ENCODE measurements around the gene PCBP4.

The PCBP4 gene

GRCh38 chr3:51955893-51956770, 11.1 kb downstream of the PCBP4 start:
- Histone ChIP-seq H3K4me1 (ENCODE audit: control extremely low read depth in 1 of 4, control insufficient read depth in 4 of 4, insufficient read depth in 4 of 4, low read length in 3 of 4) (peaks cover 0 to 24% (median 19%) of the 10 kb centered on the region in 4 experiments), H3K27ac (ENCODE audit: insufficient read depth in 1 of 2, low read depth in 1 of 2, low read length in 2 of 2, poor library complexity in 1 of 2, severe bottlenecking in 2 of 2) (no peak overlapping the region), H3K9me3 (ENCODE audit: control extremely low read depth in 1 of 5, control insufficient read depth in 4 of 5, insufficient read depth in 2 of 5, low read depth in 1 of 5, low read length in 4 of 5) (peaks cover 0 to 6% (median 0%) of the 10 kb centered on the region in 5 experiments), H3K27me3 (replicated peaks in 2 of 5; ENCODE audit: control insufficient read depth in 4 of 5, insufficient read depth in 5 of 5, low read length in 4 of 5) (peaks cover 0 to 30% (median 24%) of the 10 kb centered on the region in 5 experiments), H3K4me3 (ENCODE audit: control insufficient read depth in 1 of 7, extremely low read depth in 1 of 7, insufficient read depth in 4 of 7, low read depth in 2 of 7, low read length in 6 of 7) (peak overlapping the region; percentile 19 to 69 (median 56)), H3K36me3 (ENCODE audit: control insufficient read depth in 4 of 4, insufficient read depth in 4 of 4, low read length in 3 of 4) (no peaks in the 10 kb centered on the region)
- DNase-seq = peak; percentile 77 to 82 (median 78)
- POLR2A ChIA-PET = no interaction called here
- CTCF ChIA-PET = interaction anchor here (1.2 to 7.2 kb wide), 4 partner anchors 11 to 23 kb away, joined by 3 to 76 read pairs (median 16); partner anchors contain the start of genes ABHD14A, ABHD14B, PARP3 and PCBP4
- 5% methylated on average over 89 of the region's 97 CpGs for WGBS (ENCODE audit: insufficient coverage)

GRCh38 chr3:51955175-51955892, 11.9 kb downstream of the PCBP4 start, which contains the start of gene GPR62:
Gene GPR62, plus strand, starts transcription at chr3:51955381. Its CDS starts 272 bp downstream, at chr3:51955653.
- POLR2A ChIA-PET = no interaction called here
- WGBS (ENCODE audit: insufficient coverage) = 37% methylated on average over 31 of the region's 33 CpGs
- CTCF ChIA-PET = interaction anchor here (1.1 to 3.0 kb wide), 4 partner anchors 11 to 36 kb away, joined by 3 to 27 read pairs (median 4); partner anchors contain the start of gene PARP3
- Histone ChIP-seq H3K4me1 (ENCODE audit: control extremely low read depth in 1 of 4, control insufficient read depth in 4 of 4, insufficient read depth in 4 of 4, low read length in 3 of 4) (peaks cover 0 to 24% (median 19%) of the 10 kb centered on the region in 4 experiments), H3K27ac (ENCODE audit: insufficient read depth in 1 of 2, low read depth in 1 of 2, low read length in 2 of 2, poor library complexity in 1 of 2, severe bottlenecking in 2 of 2) (no peak within 1 kb of the TSS), H3K4me3 (ENCODE audit: control insufficient read depth in 1 of 7, extremely low read depth in 1 of 7, insufficient read depth in 4 of 7, low read depth in 2 of 7, low read length in 6 of 7) (peak within 1 kb of the TSS; percentile 19 to 69 (median 56)), H3K36me3 (ENCODE audit: control insufficient read depth in 4 of 4, insufficient read depth in 4 of 4, low read length in 3 of 4) (no peaks in the 10 kb centered on the region), H3K27me3 (replicated peaks in 2 of 5; ENCODE audit: control insufficient read depth in 4 of 5, insufficient read depth in 5 of 5, low read length in 4 of 5) (peaks cover 0 to 28% (median 24%) of the 10 kb centered on the region in 5 experiments), H3K9me3 (ENCODE audit: control extremely low read depth in 1 of 5, control insufficient read depth in 4 of 5, insufficient read depth in 2 of 5, low read depth in 1 of 5, low read length in 4 of 5) (peaks cover 0 to 6% (median 0%) of the 10 kb centered on the region in 5 experiments)
- DNase-seq = peak in 1 of 3 donors; percentile 28

DNA sequence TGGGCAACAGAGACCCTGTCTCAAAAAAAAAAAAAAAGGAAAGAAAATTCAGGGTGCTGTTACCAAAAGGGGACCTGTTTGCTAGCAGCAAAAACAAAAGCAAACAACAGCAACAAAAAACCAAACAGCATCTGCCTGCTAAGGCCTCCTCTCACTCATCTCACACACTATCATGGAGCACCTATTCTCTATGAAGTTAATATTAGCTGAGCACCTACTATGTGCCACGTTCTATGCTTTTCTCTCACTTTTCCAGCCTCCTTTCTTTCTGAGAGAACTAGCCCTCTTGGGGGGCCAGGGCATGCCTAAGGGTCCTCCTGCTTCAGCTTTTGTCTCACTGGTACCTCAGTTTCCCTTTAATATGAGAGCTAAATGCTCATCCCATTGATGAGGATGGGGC, 12.5 kb downstream of the PCBP4 start:
- DNase-seq = no peak
- Histone ChIP-seq H3K27ac (ENCODE audit: insufficient read depth in 1 of 2, low read depth in 1 of 2, low read length in 2 of 2, poor library complexity in 1 of 2, severe bottlenecking in 2 of 2) (no peak overlapping the region), H3K27me3 (replicated peaks in 2 of 5; ENCODE audit: control insufficient read depth in 4 of 5, insufficient read depth in 5 of 5, low read length in 4 of 5) (peaks cover 0 to 28% (median 24%) of the 10 kb centered on the region in 5 experiments), H3K36me3 (ENCODE audit: control insufficient read depth in 4 of 4, insufficient read depth in 4 of 4, low read length in 3 of 4) (no peaks in the 10 kb centered on the region), H3K9me3 (ENCODE audit: control extremely low read depth in 1 of 5, control insufficient read depth in 4 of 5, insufficient read depth in 2 of 5, low read depth in 1 of 5, low read length in 4 of 5) (peaks cover 0 to 6% (median 0%) of the 10 kb centered on the region in 5 experiments), H3K4me3 (ENCODE audit: control insufficient read depth in 1 of 7, extremely low read depth in 1 of 7, insufficient read depth in 4 of 7, low read depth in 2 of 7, low read length in 6 of 7) (no peak overlapping the region), H3K4me1 (ENCODE audit: control extremely low read depth in 1 of 4, control insufficient read depth in 4 of 4, insufficient read depth in 4 of 4, low read length in 3 of 4) (peaks cover 0 to 24% (median 19%) of the 10 kb centered on the region in 4 experiments)
- POLR2A ChIA-PET = no interaction called here
- CTCF ChIA-PET = interaction anchor here (1.1 to 4.5 kb wide), 7 partner anchors 8 to 570 kb away, joined by 3 to 27 read pairs (median 4); partner anchors contain the start of genes ABHD14A, ABHD14B, MANF and PARP3
- 100% methylated on average over 1 of the region's 1 CpG for WGBS (ENCODE audit: insufficient coverage)

GRCh38 chr3:51954105-51954504, 13.1 kb downstream of the PCBP4 start:
- Histone ChIP-seq H3K36me3 (ENCODE audit: control insufficient read depth in 4 of 4, insufficient read depth in 4 of 4, low read length in 3 of 4) (no peaks in the 10 kb centered on the region), H3K27ac (ENCODE audit: insufficient read depth in 1 of 2, low read depth in 1 of 2, low read length in 2 of 2, poor library complexity in 1 of 2, severe bottlenecking in 2 of 2) (no peak overlapping the region), H3K4me1 (ENCODE audit: control extremely low read depth in 1 of 4, control insufficient read depth in 4 of 4, insufficient read depth in 4 of 4, low read length in 3 of 4) (peaks cover 0 to 24% (median 19%) of the 10 kb centered on the region in 4 experiments), H3K4me3 (ENCODE audit: control insufficient read depth in 1 of 7, extremely low read depth in 1 of 7, insufficient read depth in 4 of 7, low read depth in 2 of 7, low read length in 6 of 7) (no peak overlapping the region), H3K9me3 (ENCODE audit: control extremely low read depth in 1 of 5, control insufficient read depth in 4 of 5, insufficient read depth in 2 of 5, low read depth in 1 of 5, low read length in 4 of 5) (peaks cover 0 to 6% (median 0%) of the 10 kb centered on the region in 5 experiments), H3K27me3 (replicated peaks in 2 of 5; ENCODE audit: control insufficient read depth in 4 of 5, insufficient read depth in 5 of 5, low read length in 4 of 5) (peaks cover 0 to 26% (median 24%) of the 10 kb centered on the region in 5 experiments)
- ChIA-PET CTCF (interaction anchor here (1.2 to 4.5 kb wide), 6 partner anchors 8 to 569 kb away, joined by 3 to 27 read pairs (median 4); partner anchors contain the start of genes ABHD14A, ABHD14B, MANF and PARP3), POLR2A (no interaction called here)
- 62% methylated on average over 6 of the region's 6 CpGs for WGBS (ENCODE audit: insufficient coverage)
- peak in 2 of 3 donors; percentile 50 to 60 for DNase-seq

DNA sequence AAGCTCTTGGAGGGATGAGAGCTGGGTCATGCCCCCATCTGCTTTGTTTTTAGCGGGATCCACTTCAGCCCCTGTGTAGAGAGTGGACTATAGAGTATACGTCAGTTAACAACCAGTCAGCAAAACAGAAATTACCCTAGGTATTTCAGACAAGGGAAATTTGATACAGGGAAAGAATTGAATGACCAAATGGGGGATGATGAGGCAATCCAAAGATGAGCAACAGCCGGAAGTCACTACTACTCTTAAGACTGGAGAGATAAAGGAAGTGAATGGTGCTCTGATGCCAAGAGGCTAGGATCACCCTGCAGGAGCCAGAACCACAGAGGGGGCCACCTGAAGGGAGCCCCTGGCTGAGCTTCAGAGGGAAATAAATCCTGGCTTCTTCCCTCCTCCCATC, 13.8 kb downstream of the PCBP4 start:
- Histone ChIP-seq H3K27ac (ENCODE audit: insufficient read depth in 1 of 2, low read depth in 1 of 2, low read length in 2 of 2, poor library complexity in 1 of 2, severe bottlenecking in 2 of 2) (no peak overlapping the region), H3K4me1 (ENCODE audit: control extremely low read depth in 1 of 4, control insufficient read depth in 4 of 4, insufficient read depth in 4 of 4, low read length in 3 of 4) (peaks cover 0 to 24% (median 19%) of the 10 kb centered on the region in 4 experiments), H3K27me3 (replicated peaks in 2 of 5; ENCODE audit: control insufficient read depth in 4 of 5, insufficient read depth in 5 of 5, low read length in 4 of 5) (peaks cover 0 to 26% (median 24%) of the 10 kb centered on the region in 5 experiments), H3K36me3 (ENCODE audit: control insufficient read depth in 4 of 4, insufficient read depth in 4 of 4, low read length in 3 of 4) (no peaks in the 10 kb centered on the region), H3K9me3 (ENCODE audit: control extremely low read depth in 1 of 5, control insufficient read depth in 4 of 5, insufficient read depth in 2 of 5, low read depth in 1 of 5, low read length in 4 of 5) (peaks cover 0 to 6% (median 0%) of the 10 kb centered on the region in 5 experiments), H3K4me3 (ENCODE audit: control insufficient read depth in 1 of 7, extremely low read depth in 1 of 7, insufficient read depth in 4 of 7, low read depth in 2 of 7, low read length in 6 of 7) (no peak overlapping the region)
- POLR2A ChIA-PET = no interaction called here
- WGBS (ENCODE audit: insufficient coverage) = no CpG with 5 or more reads among the region's 3 CpGs
- no peak for DNase-seq
- CTCF ChIA-PET = interaction anchor here (1.1 to 4.5 kb wide), 5 partner anchors 9 to 569 kb away, joined by 3 to 27 read pairs (median 3); partner anchors contain the start of genes ABHD14A, ABHD14B, MANF and PARP3

DNA sequence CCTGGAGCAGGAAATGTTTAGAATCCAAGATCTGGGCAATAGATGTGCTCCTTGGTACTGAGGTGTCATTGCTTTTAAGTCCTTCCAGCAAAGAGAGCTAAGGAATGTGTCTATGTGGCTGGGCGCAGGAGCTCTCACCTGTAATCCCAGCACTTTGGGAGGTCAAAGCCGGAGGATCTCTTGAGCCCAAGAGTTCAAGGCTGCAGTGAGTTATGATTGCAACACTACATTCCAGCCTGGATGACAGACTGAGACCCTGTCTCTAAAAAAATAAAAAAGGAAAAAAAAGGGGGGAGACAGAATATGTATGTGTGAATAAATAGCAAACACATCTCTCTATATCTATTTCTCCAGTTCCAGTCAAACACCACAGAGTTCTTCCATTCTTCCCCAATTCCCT, 16.4 kb downstream of the PCBP4 start:
- peaks cover 0 to 6% (median 0%) of the 10 kb centered on the region in 4 experiments for H3K36me3 ChIP-seq (ENCODE audit: control insufficient read depth in 4 of 4, insufficient read depth in 4 of 4, low read length in 3 of 4)
- peaks cover 0 to 6% (median 0%) of the 10 kb centered on the region in 5 experiments for H3K9me3 ChIP-seq (ENCODE audit: control extremely low read depth in 1 of 5, control insufficient read depth in 4 of 5, insufficient read depth in 2 of 5, low read depth in 1 of 5, low read length in 4 of 5)
- 100% methylated on average over 1 of the region's 2 CpGs for WGBS (ENCODE audit: insufficient coverage)
- CTCF ChIA-PET = interaction anchor here (0.6 to 4.5 kb wide), 3 partner anchors 8 to 311 kb away, joined by 3 to 23 read pairs (median 9); partner anchors contain the start of genes ABHD14A, ABHD14B and PARP3
- no peak overlapping the region for H3K27ac ChIP-seq (ENCODE audit: insufficient read depth in 1 of 2, low read depth in 1 of 2, low read length in 2 of 2, poor library complexity in 1 of 2, severe bottlenecking in 2 of 2)
- H3K4me3 ChIP-seq (ENCODE audit: control insufficient read depth in 1 of 7, extremely low read depth in 1 of 7, insufficient read depth in 4 of 7, low read depth in 2 of 7, low read length in 6 of 7) = no peak overlapping the region
- POLR2A ChIA-PET = interaction anchor here (0.7 kb wide), 1 partner anchor 23 kb away, joined by 3 read pairs; no protein-coding TSS in a partner anchor
- peaks cover 0 to 7% (median 4%) of the 10 kb centered on the region in 4 experiments for H3K4me1 ChIP-seq (ENCODE audit: control extremely low read depth in 1 of 4, control insufficient read depth in 4 of 4, insufficient read depth in 4 of 4, low read length in 3 of 4)
- peaks cover 0 to 20% (median 12%) of the 10 kb centered on the region in 5 experiments for H3K27me3 ChIP-seq (replicated peaks in 2 of 5; ENCODE audit: control insufficient read depth in 4 of 5, insufficient read depth in 5 of 5, low read length in 4 of 5)
- no peak for DNase-seq
